D721Med (cell line): ENCODE results near the gene SMKR1.
"Not testable (repeated sequence)": the region's sequence is repeated elsewhere in the genome, so short reads cannot be mapped to it uniquely, and the experiment has no call there.

Experiments
- DNase-seq: peaks from one replicate; pipeline ENCODE4 v3.0.0; 2011; ENCODE audit warnings: low spot score; ENCODE audit not compliant: insufficient read length
- FAIRE-seq: peaks from 2 replicates; lab custom pipeline; 2011; peaks lifted over from hg19 to GRCh38; lab: Jason Lieb, UNC
- CTCF ChIP-seq: IDR thresholded peaks from 2 replicates; pipeline ENCODE4 v1.5.1; 2012; ENCODE audit warnings: mild to moderate bottlenecking, control low read depth; ENCODE audit not compliant: insufficient read depth; ENCODE audit errors: missing control alignments

The SMKR1 gene

GRCh38 chr7:129514683-129515082 lies 12.4 kb downstream of the SMKR1 start:
- FAIRE-seq (no peak), DNase-seq (no peak)
- no peak for TF ChIP-seq CTCF

- FAIRE-seq (no peak), DNase-seq (no peak)
- TF ChIP-seq CTCF: no peak
Measured at GRCh38 chr7:129515381-129515780, 13.1 kb downstream of the SMKR1 start.

- DNase-seq (no peak), FAIRE-seq (no peak)
- no peak for TF ChIP-seq CTCF
Measured at GRCh38 chr7:129517931-129518330, 15.6 kb downstream of the SMKR1 start.

- TF ChIP-seq CTCF: no peak
- FAIRE-seq: no peak
- no peak for DNase-seq
Measured at GRCh38 chr7:129519464-129519863, 17.1 kb downstream of the SMKR1 start.

- DNase-seq (no peak), FAIRE-seq (no peak)
- TF ChIP-seq CTCF: no peak
Measured at GRCh38 chr7:129522088-129522970, 20.0 kb downstream of the SMKR1 start.

- no peak for DNase-seq
- no peak for TF ChIP-seq CTCF
- no peak for FAIRE-seq
Measured at GRCh38 chr7:129522971-129523340, 20.6 kb downstream of the SMKR1 start.

- FAIRE-seq: no peak
Measured at GRCh38 chr7:129523924-129524323, 21.6 kb downstream of the SMKR1 start.

GRCh38 chr7:129524405-129524804 lies 22.1 kb downstream of the SMKR1 start:
- not testable (repeated sequence) for DNase-seq, FAIRE-seq

More at GRCh38 chr7:129523924-129524323, 21.6 kb downstream of the SMKR1 start:
- no peak for DNase-seq
- TF ChIP-seq CTCF: no peak
